PC-9 (cell line): ENCODE data around the gene ELL2. TPM values are rescaled to one million over a fixed set of nuclear protein-coding genes. Genes with fewer than 3 reads are reported as not detected.

Experiments
- BruUV-seq: library from RNA; stranded (reverse); fragments of 400-500 nt; replicated peaks from 2 replicates; lab custom pipeline; 2021; lab: Mats Ljungman, UMichigan
- CTCF ChIA-PET: fragments of 300-600 bp; sonication (Branson Sonifier 250); formaldehyde crosslinking; loops from one replicate; lab custom pipeline; 2022; ENCODE audit warnings: antibody characterized with exemption; lab: Charles Lee
- POLR2A ChIA-PET: fragments of 300-600 bp; sonication (Branson Sonifier 250); formaldehyde crosslinking; loops from one replicate; lab custom pipeline; 2022; ENCODE audit warnings: antibody characterized with exemption; ENCODE audit not compliant: unreplicated experiment; lab: Charles Lee
- DNase-seq, 2 experiments: peaks; one replicate each; pipeline versions ENCODE4 v3.0.0 to v3.0.0-alpha.2; 2015 to 2022; ENCODE audit warnings: mixed read lengths in 1 of 2
- H2AFZ ChIP-seq: fragments of 200-600 bp; sonication (generic); 2 replicates; pipeline ENCODE4 v1.8.1; 2017; ENCODE audit warnings: antibody characterized with exemption
- H3F3A ChIP-seq: fragments of 200-600 bp; sonication (generic); 2 replicates; pipeline ENCODE4 v1.8.1; 2017; ENCODE audit warnings: antibody characterized with exemption, mild to moderate bottlenecking, low read depth; ENCODE audit not compliant: insufficient read depth
- H3K27ac ChIP-seq: fragments of 200-600 bp; sonication (generic); 2 replicates; pipeline ENCODE4 v1.6.1; 2016; ENCODE audit warnings: mixed run types
- H3K27me3 ChIP-seq: fragments of 200-600 bp; sonication (generic); 2 replicates; pipeline ENCODE4 v1.6.1; 2016; ENCODE audit warnings: low read depth, mixed run types; ENCODE audit not compliant: insufficient read depth
- H3K36me3 ChIP-seq: fragments of 200-600 bp; sonication (generic); 2 replicates; pipeline ENCODE4 v1.6.1; 2016; ENCODE audit warnings: low read depth, mixed run types
- H3K4me1 ChIP-seq: fragments of 200-600 bp; sonication (generic); replicated peaks from 2 replicates; pipeline ENCODE4 v1.6.1; 2016; ENCODE audit warnings: mixed run types; ENCODE audit not compliant: insufficient read depth
- H3K4me2 ChIP-seq: fragments of 200-600 bp; sonication (generic); 2 replicates; pipeline ENCODE4 v1.6.1; 2017; ENCODE audit warnings: mixed run types
- H3K4me3 ChIP-seq: fragments of 200-600 bp; sonication (generic); 2 replicates; pipeline ENCODE4 v1.6.1; 2016; ENCODE audit warnings: mixed run types
- H3K79me2 ChIP-seq: fragments of 200-600 bp; sonication (generic); 2 replicates; pipeline ENCODE4 v1.6.1; 2017; ENCODE audit warnings: low read depth, mixed run types
- H3K9me2 ChIP-seq: fragments of 200-600 bp; sonication (generic); 2 replicates; pipeline ENCODE4 v1.8.1; 2017; ENCODE audit warnings: mild to moderate bottlenecking; ENCODE audit not compliant: insufficient read depth
- H3K9me3 ChIP-seq: fragments of 200-600 bp; sonication (generic); 2 replicates; pipeline ENCODE4 v1.8.1; 2016; ENCODE audit warnings: low read depth; ENCODE audit not compliant: insufficient read depth
- H4K20me1 ChIP-seq: fragments of 200-600 bp; sonication (generic); 2 replicates; pipeline ENCODE4 v1.8.1; 2017; ENCODE audit not compliant: insufficient read depth
- CTCF ChIP-seq: fragments of 200-600 bp; sonication (generic); conservative IDR thresholded peaks from 2 replicates; pipeline ENCODE4 v1.6.1; 2017; ENCODE audit warnings: mixed run types, antibody characterized with exemption, mild to moderate bottlenecking, moderate library complexity
- EZH2 ChIP-seq: fragments of 200-600 bp; sonication (generic); IDR thresholded peaks from 2 replicates; pipeline ENCODE4 v1.8.0; 2017; ENCODE audit warnings: antibody characterized with exemption, low read depth
- intact Hi-C: fragments of 100-400 bp; cut with micrococcal nuclease; formaldehyde crosslinking; loops from one replicate; pipeline ENCODE4 v1.10.0; 2022; ENCODE audit not compliant: unreplicated experiment
- total RNA-seq: library from RNA; stranded (reverse); gene quantifications from 2 replicates; pipeline ENCODE4 v1.2.3, GENCODE V29; 2021

The ELL2 gene
- total RNA-seq, 1 experiment from 2014 or later: 25.5 TPM

- no peaks in the 10 kb centered on the region for H3K36me3 ChIP-seq
- no peak overlapping the region for H2AFZ ChIP-seq
- no peak overlapping the region for H3K4me3 ChIP-seq
- peaks cover 7% of the 10 kb centered on the region for H3K4me1 ChIP-seq
- no peak overlapping the region for H3K4me2 ChIP-seq
- no peaks in the 10 kb centered on the region for H3K9me2 ChIP-seq
- no peak for DNase-seq
- no peaks in the 10 kb centered on the region for H3K27me3 ChIP-seq
- H3K27ac ChIP-seq: no peak overlapping the region
- intact Hi-C loops: loop anchor here (10.0 kb wide), 1 partner anchor 357 kb away; no protein-coding TSS in a partner anchor
- POLR2A ChIA-PET: no interaction called here
- TF ChIP-seq CTCF (no peak), EZH2 (no peak)
- no TSS peak for BruUV-seq
- peaks cover 4% of the 10 kb centered on the region; the same call in 1 of the 2 replicates for H3F3A ChIP-seq
- no peaks in the 10 kb centered on the region; the same call in 1 of the 2 replicates for H3K9me3 ChIP-seq
- no peaks in the 10 kb centered on the region for H4K20me1 ChIP-seq
- CTCF ChIA-PET: no interaction called here
- H3K79me2 ChIP-seq: no peaks in the 10 kb centered on the region
These were observed 93.5 kb downstream of the ELL2 start for GRCh38 chr5:95868136-95868535.

- no TSS peak for BruUV-seq
- ChIA-PET CTCF (no interaction called here), POLR2A (no interaction called here)
- no peaks in the 10 kb centered on the region for H3K36me3 ChIP-seq
- intact Hi-C loops: loop anchor here (10.0 kb wide), 1 partner anchor 358 kb away; no protein-coding TSS in a partner anchor
- H3K27me3 ChIP-seq: no peaks in the 10 kb centered on the region
- H3K27ac ChIP-seq: no peak overlapping the region
- no peaks in the 10 kb centered on the region for H3K9me2 ChIP-seq
- H4K20me1 ChIP-seq: no peaks in the 10 kb centered on the region
- TF ChIP-seq CTCF: no peak
- TF ChIP-seq EZH2: no peak
- no peak for DNase-seq
- peaks cover 20% of the 10 kb centered on the region for H3F3A ChIP-seq
- no peaks in the 10 kb centered on the region for H3K79me2 ChIP-seq
- H3K4me2 ChIP-seq: no peak overlapping the region
- no peaks in the 10 kb centered on the region for H3K9me3 ChIP-seq
- peaks cover 23% of the 10 kb centered on the region for H3K4me1 ChIP-seq
- no peak overlapping the region for H2AFZ ChIP-seq
- H3K4me3 ChIP-seq: no peak overlapping the region
These were observed 95.1 kb downstream of the ELL2 start for GRCh38 chr5:95866435-95867040.

GRCh38 chr5:95864944-95865504 lies 96.6 kb downstream of the ELL2 start:
- DNase-seq: no peak
- Histone ChIP-seq H2AFZ (no peak overlapping the region), H3K27me3 (no peaks in the 10 kb centered on the region), H3K4me3 (no peak overlapping the region), H3K9me3 (no peaks in the 10 kb centered on the region), H3K4me1 (peaks cover 37% of the 10 kb centered on the region), H3K79me2 (no peaks in the 10 kb centered on the region), H3F3A (peaks cover 32% of the 10 kb centered on the region), H3K36me3 (no peaks in the 10 kb centered on the region), H3K9me2 (no peaks in the 10 kb centered on the region), H3K27ac (no peak overlapping the region), H3K4me2 (no peak overlapping the region), H4K20me1 (no peaks in the 10 kb centered on the region)
- POLR2A ChIA-PET: no interaction called here
- BruUV-seq: no TSS peak
- intact Hi-C loops: loop anchor here (5.0 to 10.0 kb wide), 2 partner anchors 227 to 360 kb away; no protein-coding TSS in a partner anchor
- CTCF ChIA-PET: interaction anchor here (0.6 kb wide), 1 partner anchor 164 kb away, joined by 3 read pairs; no protein-coding TSS in a partner anchor
- no peak for TF ChIP-seq EZH2
- no peak for TF ChIP-seq CTCF
